NT2/D1 (cell line): Measurements from ENCODE around the gene TK1.

Experiments used
- YY1 ChIP-seq: IDR thresholded peaks from 2 replicates; pipeline ENCODE4 v1.6.1; 2011; ENCODE audit not compliant: insufficient read length, insufficient read depth
- ZNF274 ChIP-seq: IDR thresholded peaks from 2 replicates; pipeline ENCODE4 v1.6.1; 2011; ENCODE audit warnings: mild to moderate bottlenecking, low read depth, low read length

DNA sequence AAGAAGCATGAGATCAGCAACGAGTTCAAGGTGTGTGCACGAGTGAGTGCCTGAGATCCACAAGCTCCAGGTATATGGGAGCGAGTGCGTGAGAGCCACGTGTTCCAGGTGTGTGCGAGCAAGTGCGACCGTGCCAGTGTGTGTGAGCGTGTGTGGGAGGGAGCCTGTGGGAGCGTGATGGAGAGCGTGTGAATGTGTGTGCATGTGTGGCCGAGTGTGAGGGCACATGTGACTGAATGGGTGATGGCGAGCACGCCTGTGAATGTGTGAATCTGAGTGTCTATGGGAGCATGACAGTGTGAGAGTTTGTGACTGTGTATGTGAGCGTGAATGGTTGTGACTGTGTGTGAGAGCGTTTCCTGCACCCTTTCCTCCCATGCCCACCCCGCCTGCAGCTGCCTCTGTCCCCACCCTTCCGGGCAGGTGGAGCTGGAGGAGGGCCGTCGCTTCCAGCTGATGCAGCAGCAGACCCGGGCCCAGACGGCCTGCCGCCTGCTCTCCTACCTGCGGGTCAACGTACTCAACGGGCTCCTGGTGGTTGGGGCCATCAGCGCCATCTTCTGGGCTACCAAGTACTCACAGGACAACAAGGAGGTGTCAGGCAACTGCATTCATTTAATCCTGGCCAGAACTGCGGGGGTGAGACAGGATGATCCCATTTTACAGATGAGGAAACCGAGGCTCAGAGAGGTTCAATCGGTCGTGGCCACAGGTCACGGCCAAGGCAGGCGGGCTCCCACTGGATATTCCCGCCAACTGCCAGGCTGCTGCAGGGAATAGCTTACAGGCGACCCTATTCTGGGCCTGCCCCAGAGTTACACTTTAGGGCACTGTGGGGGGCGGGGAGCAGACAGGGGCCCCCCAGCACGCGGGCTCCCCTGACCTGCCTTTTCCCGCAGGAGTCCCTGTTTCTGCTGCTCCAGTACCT lies 52.6 kb downstream of the TK1 start:
- no peak for TF ChIP-seq YY1
- TF ChIP-seq ZNF274, result no peak
